NCI-H2081 treated with DMSO at 0.1 percent for 48 hours (cell line): ENCODE results near the gene PAX5.

Experiments used
- DNase-seq: peaks from one replicate; lab custom pipeline; 2025; lab: John Stamatoyannopoulos, UW

Gene PAX5

GRCh38 chr9:36932198-36932597 is 101.9 kb downstream of the PAX5 start:
- DNase-seq, result no peak

DNA sequence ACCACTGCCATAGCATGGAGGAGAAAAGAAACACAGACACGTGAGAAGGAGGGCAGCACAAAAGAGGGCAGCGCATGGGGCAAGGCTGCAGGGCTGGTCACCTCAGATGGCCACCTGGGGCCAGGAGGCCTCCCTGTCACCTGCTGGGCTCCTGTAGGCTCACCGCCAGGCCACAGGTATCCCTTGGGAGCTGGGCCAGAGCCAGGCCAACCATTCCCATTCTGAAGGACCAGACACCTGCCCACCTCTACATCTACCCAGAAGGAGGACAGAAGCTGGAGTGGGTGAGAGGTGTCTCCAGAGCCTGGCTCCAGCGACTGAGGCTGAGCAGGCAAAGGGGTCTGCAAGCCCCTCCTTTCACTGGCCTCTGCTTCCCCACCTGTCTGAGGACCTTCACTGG is 103.1 kb downstream of the PAX5 start:
- no peak for DNase-seq

DNA sequence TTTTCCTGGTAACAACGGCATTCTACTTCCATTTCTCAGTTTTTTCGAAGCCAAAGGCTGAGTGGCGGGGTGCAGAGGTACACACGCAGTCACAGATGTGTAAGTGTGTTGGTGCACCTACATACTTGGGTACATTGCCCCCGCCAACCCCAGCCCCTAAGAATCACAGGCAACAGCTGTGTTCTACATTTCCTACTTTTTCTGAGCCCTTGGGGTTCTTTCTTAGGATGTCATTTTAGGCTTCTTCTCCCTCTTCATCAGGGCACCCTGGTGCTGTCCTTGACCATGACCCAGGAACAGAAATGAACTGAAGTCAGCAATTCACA is 104.8 kb downstream of the PAX5 start:
- no peak for DNase-seq

GRCh38 chr9:36928670-36929349 is 105.3 kb downstream of the PAX5 start:
- no peak for DNase-seq

DNA sequence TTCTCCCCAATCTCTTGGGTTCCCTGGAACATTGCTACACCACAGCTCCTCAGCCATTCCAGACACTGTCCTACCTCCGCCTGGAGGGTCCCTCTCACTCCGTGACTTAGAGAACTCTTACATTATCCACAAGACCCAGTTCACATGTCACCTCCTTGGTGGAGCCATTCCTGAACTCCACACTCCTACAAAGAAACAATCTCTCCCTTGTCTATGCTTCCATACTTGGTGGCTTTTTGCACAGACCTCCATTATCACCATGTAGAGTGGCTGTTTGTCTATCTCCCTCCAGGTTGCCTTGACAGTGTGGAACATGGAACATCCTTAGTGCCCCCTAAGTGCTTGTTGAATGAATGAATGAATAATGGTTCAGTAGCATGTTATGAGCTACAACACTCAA is 105.9 kb downstream of the PAX5 start:
- DNase-seq, result no peak

GRCh38 chr9:36924757-36925432 is 109.2 kb downstream of the PAX5 start:
- DNase-seq, result no peak

DNA sequence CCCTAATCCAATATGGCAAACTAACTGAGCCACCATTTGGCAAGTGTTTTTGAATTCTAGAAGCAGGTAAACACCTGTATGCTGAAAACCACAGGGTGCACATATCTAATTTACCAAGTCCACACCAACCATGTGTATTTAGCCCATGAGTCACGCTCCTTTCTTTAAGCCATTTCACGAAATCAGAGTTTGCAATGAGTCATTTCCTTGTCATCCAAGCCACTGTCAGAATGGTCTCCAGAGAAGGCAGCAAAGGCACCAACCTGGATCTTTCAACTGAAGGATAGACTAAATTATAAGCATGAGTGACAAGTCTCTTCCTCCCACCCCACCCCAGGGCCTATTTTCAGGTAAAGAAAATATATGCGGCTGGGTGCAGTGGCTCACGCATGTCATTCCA is 110.0 kb downstream of the PAX5 start:
- no peak for DNase-seq

GRCh38 chr9:36923025-36923625 is 110.9 kb downstream of the PAX5 start:
- no peak for DNase-seq

DNA sequence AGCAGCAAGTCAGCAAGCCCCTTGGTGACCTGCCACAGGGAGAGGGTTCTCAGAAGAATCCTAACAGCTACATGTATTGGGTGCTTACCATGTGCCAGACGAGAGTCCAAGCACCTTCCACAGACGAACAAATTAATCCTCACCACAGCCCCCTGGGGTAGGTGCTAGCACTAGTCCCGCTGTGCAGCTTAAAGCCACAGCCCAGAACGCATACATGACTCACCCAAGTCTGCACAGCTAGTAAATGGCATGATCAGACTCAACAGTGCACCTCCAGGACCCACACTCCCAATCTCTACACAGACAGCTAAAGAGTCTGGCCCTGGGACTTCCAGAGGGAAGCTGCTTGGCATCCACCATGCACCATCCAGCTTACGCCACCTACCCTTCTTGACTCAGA is 111.5 kb downstream of the PAX5 start:
- DNase-seq, result no peak

DNA sequence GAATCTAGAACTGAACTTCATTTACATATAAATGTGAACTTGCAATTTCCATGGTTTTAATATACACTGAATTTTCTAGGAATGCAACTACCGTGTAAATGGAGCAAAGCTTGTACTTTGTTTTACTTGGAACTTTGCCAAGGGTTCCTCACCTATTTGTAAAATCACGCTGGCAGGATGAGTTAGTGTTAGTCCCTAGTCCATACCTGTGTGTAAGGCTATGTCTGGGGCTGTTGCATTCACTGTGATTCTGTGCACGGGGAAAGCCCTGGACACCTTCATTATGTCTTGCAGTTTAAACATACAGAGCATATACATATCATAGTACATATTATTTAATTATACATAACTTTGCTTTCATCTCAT is 119.9 kb downstream of the PAX5 start:
- no peak for DNase-seq

DNA sequence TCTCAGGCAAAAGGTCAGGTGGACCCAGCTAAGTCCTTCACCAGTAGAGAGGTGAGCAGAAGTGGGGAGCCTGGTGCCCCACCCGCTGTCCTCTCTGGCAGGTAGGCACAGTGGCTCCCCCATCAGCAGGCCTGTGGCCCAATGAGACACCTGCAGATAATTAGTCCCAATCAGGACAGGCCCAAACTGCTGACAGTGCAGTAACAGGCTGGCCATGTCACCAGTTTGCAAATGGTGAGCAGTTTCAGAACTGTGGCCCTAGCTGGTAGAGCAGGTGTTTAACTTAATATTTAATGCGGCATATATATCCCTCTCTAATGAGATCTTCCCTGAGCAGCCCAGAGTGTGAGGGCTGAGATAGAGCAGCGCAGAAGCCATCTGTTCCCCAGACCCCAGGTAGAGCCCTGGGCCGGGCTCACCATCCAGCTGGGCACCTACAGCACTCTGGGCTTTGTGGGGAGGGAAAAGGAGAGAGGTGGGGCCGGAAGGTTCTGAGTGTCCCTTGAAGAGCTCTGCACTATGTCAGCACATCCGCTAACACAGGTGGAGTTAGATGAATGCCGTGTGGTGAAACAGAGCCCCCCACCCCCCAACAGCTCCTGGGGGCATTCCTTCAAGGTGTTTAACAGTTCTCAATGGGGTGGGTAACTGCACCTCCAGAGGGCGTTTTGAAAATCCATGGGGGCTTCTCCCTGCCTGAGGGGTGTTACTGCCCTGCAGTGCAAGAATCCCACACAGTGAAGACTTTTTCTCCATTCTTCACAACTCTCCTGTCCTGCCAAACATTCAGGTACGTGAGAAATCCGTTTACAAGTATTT is 120.5 kb downstream of the PAX5 start:
- no peak for DNase-seq

DNA sequence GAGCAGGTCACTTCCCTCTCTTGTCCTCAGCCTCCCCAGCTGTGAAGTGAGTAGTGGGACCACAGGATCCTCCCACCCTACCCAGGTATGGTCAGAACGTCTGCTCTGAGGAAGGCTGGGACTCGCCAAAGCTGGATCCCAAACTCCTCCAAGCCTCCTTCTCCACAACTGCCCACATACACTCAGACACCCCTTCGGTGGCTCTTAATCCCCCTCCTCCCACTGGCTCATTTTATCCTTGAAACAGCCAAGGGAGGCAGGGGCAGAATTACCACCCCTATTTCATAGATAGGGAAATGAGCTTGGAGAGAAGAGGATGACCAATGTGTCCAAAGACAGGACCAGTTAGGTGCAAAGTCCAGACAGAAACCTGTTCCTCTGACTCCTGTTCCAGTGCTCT is 121.4 kb downstream of the PAX5 start:
- no peak for DNase-seq

GRCh38 chr9:36911601-36912412 is 122.3 kb downstream of the PAX5 start:
- DNase-seq, result no peak

- DNase-seq, result no peak
These were observed 123.0 kb downstream of the PAX5 start for GRCh38 chr9:36911037-36911436.

GRCh38 chr9:36906492-36906891 is 127.6 kb downstream of the PAX5 start:
- no peak for DNase-seq

DNA sequence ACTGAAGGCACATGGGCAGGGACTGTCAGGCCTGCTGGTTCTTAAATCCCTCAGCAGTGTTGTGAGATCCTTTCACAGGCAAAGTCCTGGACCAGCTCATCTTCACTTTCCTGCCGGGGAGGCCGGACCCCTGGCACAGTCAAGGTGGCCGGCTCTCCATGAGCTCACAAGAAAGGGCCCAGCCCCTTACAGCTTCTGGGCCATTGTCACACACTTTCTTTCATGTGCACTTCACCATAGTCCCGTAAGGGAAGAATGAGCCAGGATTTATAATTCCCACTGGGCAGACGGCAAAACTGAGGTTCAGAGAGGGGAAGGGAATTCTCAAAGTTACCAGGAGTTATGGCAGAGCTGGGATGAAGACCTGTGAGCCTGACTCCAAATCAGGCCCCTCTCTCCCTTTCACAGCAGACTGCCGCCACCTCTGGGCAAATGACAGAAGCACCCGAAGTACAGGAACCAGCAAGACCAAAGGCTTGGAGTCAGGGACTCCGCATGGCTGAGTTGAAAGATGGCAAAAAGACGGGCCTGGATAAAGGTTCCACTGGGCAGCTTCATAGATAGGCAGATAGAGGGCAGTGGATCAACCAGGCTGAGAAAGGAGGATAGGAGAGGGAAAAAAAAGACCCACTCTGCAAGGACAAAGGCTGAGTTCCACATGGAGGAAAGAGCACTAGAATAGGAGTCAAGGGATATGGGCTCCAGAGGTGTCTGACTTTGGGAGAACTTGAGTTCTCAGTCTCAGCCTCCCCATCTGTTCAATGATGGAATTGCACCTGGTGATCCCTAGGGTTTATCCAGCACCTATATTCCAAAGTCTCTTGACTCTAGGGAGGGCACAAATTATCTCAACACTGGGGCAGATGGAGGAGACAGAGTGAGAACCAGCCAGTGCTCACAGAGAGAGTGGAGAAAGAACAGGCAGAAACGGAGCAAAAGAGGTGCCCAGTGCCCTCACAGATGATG is 128.7 kb downstream of the PAX5 start:
- no peak for DNase-seq

DNA sequence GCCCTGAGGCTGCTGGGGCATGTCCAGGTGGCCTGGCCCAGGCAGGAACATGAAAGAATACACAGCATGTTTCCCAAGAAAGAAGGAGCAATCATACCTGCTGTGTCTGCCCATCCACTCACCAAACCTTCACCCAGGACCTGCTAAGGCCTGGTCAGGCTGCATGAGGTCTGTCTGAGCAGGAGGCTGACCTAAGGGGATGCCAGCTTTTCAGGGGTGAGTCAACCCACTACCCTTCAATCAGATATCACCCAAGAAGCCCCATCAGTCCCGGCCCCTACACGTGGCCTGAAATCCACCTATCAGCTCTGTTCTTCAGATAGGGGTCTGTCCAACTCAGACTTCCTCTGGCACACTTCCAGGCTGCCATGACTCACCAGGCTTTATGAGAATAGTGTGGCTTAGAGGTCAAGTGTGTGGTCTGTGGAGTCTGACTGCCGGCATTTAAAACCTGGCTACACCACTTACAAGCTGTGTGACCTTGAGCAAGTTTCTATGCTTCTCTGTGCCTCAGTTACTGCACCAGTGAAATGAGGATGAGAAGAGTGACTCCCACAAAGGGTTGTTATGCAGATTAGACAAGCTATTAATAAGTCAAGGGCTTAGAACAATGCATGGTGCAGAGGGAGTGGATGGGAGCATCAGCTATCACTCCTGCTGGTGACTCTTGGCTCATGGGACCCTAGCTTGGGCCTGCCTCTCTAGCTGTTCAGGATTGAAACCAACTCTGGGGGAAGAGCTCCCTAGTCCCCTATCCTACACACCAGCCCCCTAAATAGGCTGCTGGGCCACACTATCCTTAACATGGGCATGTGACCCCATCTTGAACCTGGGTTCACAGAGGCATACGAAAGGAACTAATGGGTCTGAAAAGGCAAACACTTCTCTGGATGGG is 130.3 kb downstream of the PAX5 start:
- no peak for DNase-seq

DNA sequence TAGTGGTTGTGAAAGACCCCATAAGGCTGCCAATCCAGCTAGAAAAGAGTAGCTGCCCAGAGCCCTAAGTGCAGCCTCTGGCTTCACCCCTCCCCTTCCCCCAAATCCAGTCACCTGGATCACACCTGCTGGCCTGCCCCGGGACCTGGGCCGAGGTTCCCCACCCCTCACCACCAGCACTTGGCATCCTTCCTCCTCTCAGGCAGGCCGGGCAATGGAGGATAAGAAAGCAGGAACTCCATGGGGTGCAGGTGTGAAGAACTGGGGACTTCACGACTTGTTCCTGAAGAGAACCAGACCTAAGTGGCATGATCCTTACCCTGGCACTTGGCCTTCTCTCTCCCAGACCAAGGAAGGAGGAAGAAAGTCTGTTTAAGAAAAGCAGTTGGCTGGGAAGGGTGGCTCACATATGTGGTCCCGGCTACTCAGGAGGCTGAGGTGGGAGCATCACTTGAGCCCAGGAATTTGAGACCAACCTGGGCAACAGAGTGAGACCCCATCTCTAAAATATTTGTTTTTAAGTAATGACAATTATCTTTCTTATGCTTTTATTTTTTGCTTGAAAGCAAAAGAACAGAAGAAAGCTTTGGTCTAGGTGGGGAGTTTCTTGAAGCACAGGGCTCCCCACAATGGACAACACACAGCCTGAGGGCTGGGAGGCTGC is 131.1 kb downstream of the PAX5 start:
- no peak for DNase-seq

DNA sequence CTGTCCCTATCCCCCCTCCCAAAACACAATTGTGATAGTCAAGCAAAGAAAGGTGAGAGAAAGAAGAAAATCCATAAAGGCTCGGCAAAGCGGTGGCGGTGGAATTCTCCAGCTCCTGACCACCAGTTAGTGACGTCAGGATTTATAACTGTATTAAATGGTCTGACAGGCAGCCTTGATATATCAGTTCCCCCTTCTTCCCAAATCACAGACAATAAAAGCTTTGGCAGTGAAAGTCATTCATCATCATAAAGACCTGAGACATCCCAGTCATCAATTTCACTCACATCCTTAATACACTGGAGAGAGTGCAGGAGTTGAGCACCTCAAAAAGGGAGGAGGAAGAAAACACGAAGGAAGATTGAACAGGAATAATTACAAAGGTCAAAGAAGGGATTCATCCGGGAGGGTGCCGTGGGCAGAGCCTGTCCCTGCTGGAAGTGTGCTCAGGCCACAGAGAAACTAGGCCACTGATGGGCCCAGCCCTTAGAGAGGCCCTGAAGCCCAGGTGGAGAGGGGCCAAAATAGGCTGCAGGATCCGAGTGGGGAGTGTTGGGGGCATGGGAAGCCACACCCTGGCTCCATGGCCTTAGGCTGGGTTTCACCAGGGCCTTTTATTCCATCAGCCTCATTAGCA is 131.9 kb downstream of the PAX5 start:
- no peak for DNase-seq
